ENCODE data around the gene ATP11A. TPM values are rescaled to one million over a fixed set of nuclear protein-coding genes. Genes with fewer than 3 reads are reported as not detected.

Gene ATP11A
- total and polyA plus RNA-seq, 2 donors (not counting 3 experiments of a cell fraction or from before 2014, with no cell fraction given): 16.5 to 88.1 TPM

DNA sequence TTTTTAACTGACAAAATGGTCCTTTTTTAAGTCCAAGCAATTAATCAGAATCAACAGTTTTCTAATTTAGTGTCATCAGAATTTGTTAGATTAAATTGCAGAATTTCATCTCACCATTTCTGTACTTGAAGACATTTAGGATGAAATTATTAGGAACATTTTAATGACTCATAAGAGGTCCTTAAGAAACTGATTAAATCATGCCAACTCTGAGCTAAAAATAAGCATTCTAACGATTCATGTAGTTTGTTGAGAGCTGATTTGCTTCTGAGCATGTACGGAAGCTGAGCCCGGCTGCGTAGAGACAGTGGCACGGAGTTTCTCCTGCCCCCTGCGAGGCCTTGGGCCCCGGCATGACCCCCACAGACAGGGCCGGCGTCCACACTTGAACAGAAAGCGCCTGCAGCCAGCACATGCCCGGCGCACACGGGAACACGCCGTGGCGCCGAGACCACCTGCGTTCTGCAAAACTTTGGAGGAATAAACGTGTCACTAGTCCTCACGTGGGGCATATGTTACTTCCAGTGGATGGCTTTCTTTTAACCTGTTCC lies 189.5 kb downstream of the ATP11A start:
- POLR2A ChIA-PET: no interaction called here
- H3K9me3 ChIP-seq (replicated peaks; ENCODE audit: control insufficient read depth, insufficient read depth, low read length): no peaks in the 10 kb centered on the region
- CTCF ChIA-PET: interaction anchor here (0.6 to 1.4 kb wide), 3 partner anchors 18 to 238 kb away, joined by 3 read pairs; no protein-coding TSS in a partner anchor
- no peak overlapping the region for H3K4me2 ChIP-seq (ENCODE audit: insufficient read depth, low read length)
- no peak overlapping the region for H3K27ac ChIP-seq (ENCODE audit: insufficient read depth, low read depth, low read length)
- TF ChIP-seq JUN (IDR thresholded peaks at IDR 0.05; ENCODE audit: borderline replicate concordance, insufficient read depth, insufficient read length, low read depth) (no peak), CTCF (IDR thresholded peaks at IDR 0.05; ENCODE audit: extremely low read depth in 1 of 2, insufficient read depth in 1 of 2, low read depth in 1 of 2, low read length in 2 of 2) (no peak), MYC (IDR thresholded peaks at IDR 0.05; ENCODE audit: low read depth, low read length) (no peak), POLR2A (IDR thresholded peaks at IDR 0.05; ENCODE audit: low read depth, low read length) (no peak), POLR2AphosphoS5 (IDR thresholded peaks at IDR 0.05; ENCODE audit: insufficient read depth, low read depth, low read length) (no peak), GATA2 (IDR thresholded peaks at IDR 0.05; ENCODE audit: insufficient read depth, insufficient read length, low read depth, low read length) (no peak), FOS (IDR thresholded peaks at IDR 0.05; ENCODE audit: borderline replicate concordance, insufficient read depth, low read length) (no peak), EZH2 (IDR thresholded peaks at IDR 0.05; ENCODE audit: borderline replicate concordance, low read depth, low read length, severe bottlenecking) (no peak)
- TF ChIP-seq, protein P1, sequence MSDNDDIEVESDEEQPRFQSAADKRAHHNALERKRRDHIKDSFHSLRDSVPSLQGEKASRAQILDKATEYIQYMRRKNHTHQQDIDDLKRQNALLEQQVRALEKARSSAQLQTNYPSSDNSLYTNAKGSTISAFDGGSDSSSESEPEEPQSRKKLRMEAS (IDR thresholded peaks at IDR 0.05; ENCODE audit: insufficient read depth, insufficient read length): no peak
- no peak overlapping the region for H2AFZ ChIP-seq (ENCODE audit: low read depth, low read length)
- no peaks in the 10 kb centered on the region for H3K79me2 ChIP-seq (ENCODE audit: control insufficient read depth, insufficient read depth, low read length)
- H3K27me3 ChIP-seq (ENCODE audit: control insufficient read depth in 2 of 2, insufficient read depth in 2 of 2, low read length in 2 of 2): no peaks in the 10 kb centered on the region
- BruUV-seq (replicated peaks): no TSS peak
- no peaks in the 10 kb centered on the region for H3K4me1 ChIP-seq (ENCODE audit: control insufficient read depth, extremely low read depth, insufficient read depth, low read length)
- no peak overlapping the region for H3K9ac ChIP-seq (replicated peaks; ENCODE audit: extremely low read depth, insufficient read depth, low read length)
- H4K20me1 ChIP-seq (replicated peaks; ENCODE audit: control insufficient read depth, extremely low read depth, insufficient read depth, low read length): no peaks in the 10 kb centered on the region
- peaks cover 2 to 21% of the 10 kb centered on the region in 2 experiments for H3K36me3 ChIP-seq (ENCODE audit: control insufficient read depth in 2 of 2, extremely low read depth in 1 of 2, insufficient read depth in 2 of 2, low read length in 2 of 2)
- DNase-seq (ENCODE audit: low read depth, low spot score) (no peak), FAIRE-seq (no peak)
- dilution Hi-C loops (cut with MboI; ENCODE audit: extremely low pct_ligation_motif_present, low sequenced_read_pairs): no loop called here
- H3K9me1 ChIP-seq (replicated peaks; ENCODE audit: control insufficient read depth, extremely low read depth, insufficient read depth, low read length): no peaks in the 10 kb centered on the region
- no peak overlapping the region for H3K4me3 ChIP-seq (replicated peaks in 1 of 3; ENCODE audit: insufficient read depth in 1 of 3, low read depth in 1 of 3, low read length in 3 of 3)
- intact Hi-C loops (cut with micrococcal nuclease): loop anchor here (1.0 kb wide), 1 partner anchor 242 kb away; no protein-coding TSS in a partner anchor

Data from endothelial cell of umbilical vein (primary cell).